Neural cell (in vitro differentiated cells): ENCODE data around the gene ALPI. TPM values are rescaled to one million over a fixed set of nuclear protein-coding genes. Genes with fewer than 3 reads are reported as not detected.
"Not testable (repeated sequence)": the region's sequence is repeated elsewhere in the genome, so short reads cannot be mapped to it uniquely, and the experiment has no call there.

Experiments used
- H2AFZ ChIP-seq: fragments of 200-600, 300-800 bp; sonication (generic), shearing (Covaris generic); 2 replicates; pipeline ENCODE4 v1.6.0; 2014; ENCODE audit warnings: low read depth, mild to moderate bottlenecking, antibody characterized with exemption, low read length, moderate library complexity
- H3F3A ChIP-seq: fragments of 200-600 bp; shearing (Covaris generic); 2 replicates; pipeline ENCODE4 v1.6.1; 2016; ENCODE audit warnings: mild to moderate bottlenecking, moderate library complexity, mixed read lengths, antibody characterized with exemption, low read length; ENCODE audit not compliant: insufficient read depth, poor library complexity, severe bottlenecking
- H3K27ac ChIP-seq: fragments of 200-600, 300-800 bp; sonication (generic), shearing (Covaris generic); 2 replicates; pipeline ENCODE4 v1.5.1; 2014; ENCODE audit warnings: mild to moderate bottlenecking, low read length, moderate library complexity
- H3K27me3 ChIP-seq: fragments of 300-800, 200-600 bp; sonication (generic), shearing (Covaris generic); 2 replicates; pipeline ENCODE4 v1.6.0; 2014; ENCODE audit warnings: mild to moderate bottlenecking, low read depth, low read length, moderate library complexity; ENCODE audit not compliant: insufficient read depth
- H3K36me3 ChIP-seq: fragments of 300-800, 200-600 bp; sonication (generic), shearing (Covaris generic); 2 replicates; pipeline ENCODE4 v1.5.1; 2014; ENCODE audit warnings: mild to moderate bottlenecking, antibody characterized with exemption, low read length, moderate library complexity; ENCODE audit not compliant: insufficient read depth
- H3K4me2 ChIP-seq: fragments of 300-800, 200-600 bp; sonication (generic), shearing (Covaris generic); 2 replicates; pipeline ENCODE4 v1.6.0; 2014; ENCODE audit warnings: mild to moderate bottlenecking, low read length
- H3K4me3 ChIP-seq: fragments of 300-800, 200-600 bp; sonication (generic), shearing (Covaris generic); 2 replicates; pipeline ENCODE4 v1.5.1; 2014; ENCODE audit warnings: mild to moderate bottlenecking, low read length, moderate library complexity
- H3K79me2 ChIP-seq: fragments of 200-600 bp; shearing (Covaris generic); replicated peaks from 2 replicates; pipeline ENCODE4 v1.6.0; 2014; ENCODE audit warnings: mild to moderate bottlenecking, low read length, moderate library complexity; ENCODE audit not compliant: insufficient read depth
- H3K9ac ChIP-seq: fragments of 300-800, 200-600 bp; sonication (generic), shearing (Covaris generic); 2 replicates; pipeline ENCODE4 v1.6.1; 2016; ENCODE audit warnings: mild to moderate bottlenecking, low read length, mixed read lengths
- H3K9me2 ChIP-seq: fragments of 200-600 bp; shearing (Covaris generic); 2 replicates; pipeline ENCODE4 v1.6.1; 2016; ENCODE audit warnings: mild to moderate bottlenecking, low read length, mixed read lengths; ENCODE audit not compliant: insufficient read depth
- H3K9me3 ChIP-seq: fragments of 200-600, 300-800 bp; sonication (generic), shearing (Covaris generic); 2 replicates; pipeline ENCODE4 v1.6.1; 2016; ENCODE audit warnings: mild to moderate bottlenecking, mixed run types, low read length, moderate library complexity, mixed read lengths
- H4K20me1 ChIP-seq: fragments of 200-600 bp; shearing (Covaris generic); 2 replicates; pipeline ENCODE4 v1.6.1; 2016; ENCODE audit warnings: mild to moderate bottlenecking, mixed run types; ENCODE audit not compliant: insufficient read depth
- EP300 ChIP-seq: fragments of 450-650 bp; conservative IDR thresholded peaks from 2 replicates; pipeline ENCODE4 v1.6.1; 2014; ENCODE audit warnings: antibody characterized with exemption, mild to moderate bottlenecking, moderate library complexity; ENCODE audit not compliant: poor library complexity, severe bottlenecking
- EZH2 ChIP-seq: fragments of 200-600, 300-800 bp; shearing (Covaris generic), sonication (generic); IDR thresholded peaks from 2 replicates; pipeline ENCODE4 v1.6.1; 2014; ENCODE audit warnings: antibody characterized with exemption, low read length, borderline replicate concordance, mild to moderate bottlenecking; ENCODE audit not compliant: insufficient read depth, poor library complexity, severe bottlenecking
- MXI1 ChIP-seq: fragments of 450-650 bp; conservative IDR thresholded peaks from 2 replicates; pipeline ENCODE4 v1.6.1; 2014; ENCODE audit warnings: antibody characterized with exemption, mild to moderate bottlenecking; ENCODE audit not compliant: poor library complexity, severe bottlenecking
- POLR2AphosphoS5 ChIP-seq: IDR thresholded peaks from 2 replicates; pipeline ENCODE4 v1.6.1; 2012
- RAD21 ChIP-seq: fragments of 450-650 bp; conservative IDR thresholded peaks from 2 replicates; pipeline ENCODE4 v1.6.1; 2014; ENCODE audit warnings: antibody characterized with exemption, mild to moderate bottlenecking, moderate library complexity
- SMC3 ChIP-seq: fragments of 450-650 bp; conservative IDR thresholded peaks from 2 replicates; pipeline ENCODE4 v1.6.1; 2014; ENCODE audit warnings: antibody characterized with exemption, mild to moderate bottlenecking, moderate library complexity; ENCODE audit not compliant: poor library complexity
- TAF1 ChIP-seq: IDR thresholded peaks from 2 replicates; pipeline ENCODE4 v1.6.1; 2012; ENCODE audit warnings: low read depth
- polyA plus RNA-seq: library from polyadenylated mRNA; depleted of rRNA; stranded (reverse); fragments of >200 nt; gene quantifications from 2 replicates; pipeline ENCODE4 v1.2.3, GENCODE V29; 2014
- TF ChIP-seq, protein P1 (sequence below): fragments of 450-650 bp; IDR thresholded peaks from 2 replicates; pipeline ENCODE4 v1.5.1; 2014; ENCODE audit warnings: antibody characterized with exemption, mild to moderate bottlenecking, moderate library complexity; ENCODE audit not compliant: poor library complexity, severe bottlenecking
- TF ChIP-seq, protein P2 (sequence below): IDR thresholded peaks from 2 replicates; pipeline ENCODE4 v1.6.1; 2012; ENCODE audit warnings: borderline replicate concordance

Gene ALPI
- polyA plus RNA-seq, 1 donor from 2014 or later = not detected

DNA sequence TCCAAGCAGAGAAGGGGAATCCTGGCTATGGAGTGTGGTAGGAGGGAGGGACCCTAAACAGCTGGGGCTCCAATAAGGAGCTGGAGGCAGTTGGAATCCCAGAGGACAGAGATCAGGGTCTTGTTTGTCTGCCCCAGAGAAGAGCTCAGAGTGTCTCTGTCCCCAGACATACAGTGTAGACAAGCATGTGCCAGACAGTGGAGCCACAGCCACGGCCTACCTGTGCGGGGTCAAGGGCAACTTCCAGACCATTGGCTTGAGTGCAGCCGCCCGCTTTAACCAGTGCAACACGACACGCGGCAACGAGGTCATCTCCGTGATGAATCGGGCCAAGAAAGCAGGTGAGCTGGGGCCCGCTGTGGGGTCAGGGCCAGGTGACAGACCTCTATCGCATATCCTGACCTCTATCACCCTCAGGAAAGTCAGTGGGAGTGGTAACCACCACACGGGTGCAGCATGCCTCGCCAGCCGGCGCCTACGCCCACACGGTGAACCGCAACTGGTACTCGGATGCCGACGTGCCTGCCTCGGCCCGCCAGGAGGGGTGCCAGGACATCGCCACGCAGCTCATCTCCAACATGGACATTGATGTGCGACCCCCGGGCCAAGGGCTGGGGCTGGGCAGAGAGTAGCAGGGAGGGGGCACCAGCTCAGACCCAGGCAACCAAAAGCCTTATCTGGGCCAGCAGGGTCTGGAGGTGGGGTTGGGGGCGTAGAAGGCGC is 48.4 kb upstream of the ALPI start:
- not testable (repeated sequence) for H3K79me2 ChIP-seq, H4K20me1 ChIP-seq, H3K36me3 ChIP-seq, H3K27ac ChIP-seq, H3K4me3 ChIP-seq, H2AFZ ChIP-seq, H3F3A ChIP-seq, H3K9me3 ChIP-seq, H3K27me3 ChIP-seq, H3K9me2 ChIP-seq, H3K4me2 ChIP-seq, H3K9ac ChIP-seq

DNA sequence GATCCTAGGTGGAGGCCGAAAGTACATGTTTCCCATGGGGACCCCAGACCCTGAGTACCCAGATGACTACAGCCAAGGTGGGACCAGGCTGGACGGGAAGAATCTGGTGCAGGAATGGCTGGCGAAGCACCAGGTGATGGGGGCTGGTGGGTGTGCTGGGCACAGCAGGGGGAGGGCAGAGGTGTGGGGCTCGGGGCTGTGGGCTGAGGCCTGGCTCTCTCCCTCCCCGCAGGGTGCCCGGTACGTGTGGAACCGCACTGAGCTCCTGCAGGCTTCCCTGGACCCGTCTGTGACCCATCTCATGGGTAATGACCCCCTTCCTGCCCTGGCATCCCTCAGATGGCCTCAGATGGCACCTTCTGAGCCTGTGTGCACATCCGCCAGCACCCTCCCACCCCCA is 47.7 kb upstream of the ALPI start:
- not testable (repeated sequence) for H3K4me3 ChIP-seq, H2AFZ ChIP-seq, H3K9me3 ChIP-seq, H3K9me2 ChIP-seq, H3K27me3 ChIP-seq, H4K20me1 ChIP-seq, H3K79me2 ChIP-seq, H3K4me2 ChIP-seq, H3K9ac ChIP-seq, H3K27ac ChIP-seq, H3K36me3 ChIP-seq, H3F3A ChIP-seq

DNA sequence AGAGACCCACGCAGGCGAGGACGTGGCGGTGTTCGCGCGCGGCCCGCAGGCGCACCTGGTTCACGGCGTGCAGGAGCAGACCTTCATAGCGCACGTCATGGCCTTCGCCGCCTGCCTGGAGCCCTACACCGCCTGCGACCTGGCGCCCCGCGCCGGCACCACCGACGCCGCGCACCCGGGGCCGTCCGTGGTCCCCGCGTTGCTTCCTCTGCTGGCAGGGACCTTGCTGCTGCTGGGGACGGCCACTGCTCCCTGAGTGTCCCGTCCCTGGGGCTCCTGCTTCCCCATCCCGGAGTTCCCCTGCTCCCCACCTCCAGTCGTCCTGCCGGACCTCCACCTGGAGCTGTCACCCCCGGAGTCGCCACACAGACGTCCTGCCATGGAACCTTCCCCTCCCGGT is 46.3 kb upstream of the ALPI start:
- H3K9ac ChIP-seq, H3K9me3 ChIP-seq, H3K9me2 ChIP-seq, H3K79me2 ChIP-seq, H3F3A ChIP-seq, H3K4me3 ChIP-seq, H3K36me3 ChIP-seq, H3K27ac ChIP-seq, H3K4me2 ChIP-seq, H4K20me1 ChIP-seq, H2AFZ ChIP-seq, H3K27me3 ChIP-seq: not testable (repeated sequence)

DNA sequence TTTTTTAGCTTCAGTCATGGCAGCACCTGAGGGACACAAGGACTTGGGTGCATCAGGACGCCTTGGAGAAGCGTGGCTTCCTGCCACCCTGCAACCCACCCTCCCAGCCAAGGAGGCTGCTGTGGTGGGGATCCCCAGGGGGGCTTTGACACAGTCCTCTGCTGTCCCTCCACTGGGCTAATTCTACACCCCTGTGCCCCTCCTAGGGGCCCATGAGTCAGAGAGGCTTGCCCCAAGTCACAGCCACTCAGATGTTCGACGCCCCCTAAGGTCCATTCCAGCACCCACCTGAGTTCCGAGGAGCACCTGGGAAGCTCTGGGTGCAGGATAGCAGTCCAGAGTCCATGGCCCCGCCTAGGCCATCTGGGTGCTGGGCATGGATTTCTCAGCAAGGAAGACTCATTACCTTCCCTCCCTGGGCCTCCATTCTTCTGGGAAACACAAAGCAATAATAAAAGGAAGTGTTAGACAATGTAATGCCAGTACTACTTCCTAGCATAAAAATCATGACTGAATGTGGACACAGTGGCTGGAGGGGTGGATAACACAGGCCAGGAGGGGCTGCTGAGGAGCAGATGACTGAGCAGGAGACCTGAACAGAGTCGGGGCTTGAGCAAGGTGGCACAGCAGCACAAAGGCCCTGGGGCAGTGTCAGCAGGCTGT is 45.6 kb upstream of the ALPI start:
- Histone ChIP-seq H3F3A (no peaks in the 10 kb centered on the region), H3K79me2 (no peaks in the 10 kb centered on the region), H4K20me1 (no peaks in the 10 kb centered on the region), H3K27me3 (no peaks in the 10 kb centered on the region), H2AFZ (no peak overlapping the region), H3K9ac (no peak overlapping the region), H3K4me3 (no peak overlapping the region), H3K4me2 (no peak overlapping the region), H3K9me2 (no peaks in the 10 kb centered on the region), H3K9me3 (no peaks in the 10 kb centered on the region), H3K36me3 (no peaks in the 10 kb centered on the region), H3K27ac (no peak overlapping the region)
- TF ChIP-seq EZH2 = no peak
- TF ChIP-seq POLR2AphosphoS5 = no peak
- no peak for TF ChIP-seq MXI1
- TF ChIP-seq, protein P1, sequence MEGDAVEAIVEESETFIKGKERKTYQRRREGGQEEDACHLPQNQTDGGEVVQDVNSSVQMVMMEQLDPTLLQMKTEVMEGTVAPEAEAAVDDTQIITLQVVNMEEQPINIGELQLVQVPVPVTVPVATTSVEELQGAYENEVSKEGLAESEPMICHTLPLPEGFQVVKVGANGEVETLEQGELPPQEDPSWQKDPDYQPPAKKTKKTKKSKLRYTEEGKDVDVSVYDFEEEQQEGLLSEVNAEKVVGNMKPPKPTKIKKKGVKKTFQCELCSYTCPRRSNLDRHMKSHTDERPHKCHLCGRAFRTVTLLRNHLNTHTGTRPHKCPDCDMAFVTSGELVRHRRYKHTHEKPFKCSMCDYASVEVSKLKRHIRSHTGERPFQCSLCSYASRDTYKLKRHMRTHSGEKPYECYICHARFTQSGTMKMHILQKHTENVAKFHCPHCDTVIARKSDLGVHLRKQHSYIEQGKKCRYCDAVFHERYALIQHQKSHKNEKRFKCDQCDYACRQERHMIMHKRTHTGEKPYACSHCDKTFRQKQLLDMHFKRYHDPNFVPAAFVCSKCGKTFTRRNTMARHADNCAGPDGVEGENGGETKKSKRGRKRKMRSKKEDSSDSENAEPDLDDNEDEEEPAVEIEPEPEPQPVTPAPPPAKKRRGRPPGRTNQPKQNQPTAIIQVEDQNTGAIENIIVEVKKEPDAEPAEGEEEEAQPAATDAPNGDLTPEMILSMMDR = no peak
- TF ChIP-seq SMC3 = no peak
- TF ChIP-seq, protein P2, sequence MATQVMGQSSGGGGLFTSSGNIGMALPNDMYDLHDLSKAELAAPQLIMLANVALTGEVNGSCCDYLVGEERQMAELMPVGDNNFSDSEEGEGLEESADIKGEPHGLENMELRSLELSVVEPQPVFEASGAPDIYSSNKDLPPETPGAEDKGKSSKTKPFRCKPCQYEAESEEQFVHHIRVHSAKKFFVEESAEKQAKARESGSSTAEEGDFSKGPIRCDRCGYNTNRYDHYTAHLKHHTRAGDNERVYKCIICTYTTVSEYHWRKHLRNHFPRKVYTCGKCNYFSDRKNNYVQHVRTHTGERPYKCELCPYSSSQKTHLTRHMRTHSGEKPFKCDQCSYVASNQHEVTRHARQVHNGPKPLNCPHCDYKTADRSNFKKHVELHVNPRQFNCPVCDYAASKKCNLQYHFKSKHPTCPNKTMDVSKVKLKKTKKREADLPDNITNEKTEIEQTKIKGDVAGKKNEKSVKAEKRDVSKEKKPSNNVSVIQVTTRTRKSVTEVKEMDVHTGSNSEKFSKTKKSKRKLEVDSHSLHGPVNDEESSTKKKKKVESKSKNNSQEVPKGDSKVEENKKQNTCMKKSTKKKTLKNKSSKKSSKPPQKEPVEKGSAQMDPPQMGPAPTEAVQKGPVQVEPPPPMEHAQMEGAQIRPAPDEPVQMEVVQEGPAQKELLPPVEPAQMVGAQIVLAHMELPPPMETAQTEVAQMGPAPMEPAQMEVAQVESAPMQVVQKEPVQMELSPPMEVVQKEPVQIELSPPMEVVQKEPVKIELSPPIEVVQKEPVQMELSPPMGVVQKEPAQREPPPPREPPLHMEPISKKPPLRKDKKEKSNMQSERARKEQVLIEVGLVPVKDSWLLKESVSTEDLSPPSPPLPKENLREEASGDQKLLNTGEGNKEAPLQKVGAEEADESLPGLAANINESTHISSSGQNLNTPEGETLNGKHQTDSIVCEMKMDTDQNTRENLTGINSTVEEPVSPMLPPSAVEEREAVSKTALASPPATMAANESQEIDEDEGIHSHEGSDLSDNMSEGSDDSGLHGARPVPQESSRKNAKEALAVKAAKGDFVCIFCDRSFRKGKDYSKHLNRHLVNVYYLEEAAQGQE = no peak
- no peak for TF ChIP-seq EP300
- TF ChIP-seq TAF1 = no peak
- no peak for TF ChIP-seq RAD21
